ENCODE measurements around the gene AQR. TPM values are rescaled to one million over a fixed set of nuclear protein-coding genes. Genes with fewer than 3 reads are reported as not detected.

AQR gene
- total and polyA plus RNA-seq, 2 donors from 2014 or later, result 14.2 to 30.9 TPM

DNA sequence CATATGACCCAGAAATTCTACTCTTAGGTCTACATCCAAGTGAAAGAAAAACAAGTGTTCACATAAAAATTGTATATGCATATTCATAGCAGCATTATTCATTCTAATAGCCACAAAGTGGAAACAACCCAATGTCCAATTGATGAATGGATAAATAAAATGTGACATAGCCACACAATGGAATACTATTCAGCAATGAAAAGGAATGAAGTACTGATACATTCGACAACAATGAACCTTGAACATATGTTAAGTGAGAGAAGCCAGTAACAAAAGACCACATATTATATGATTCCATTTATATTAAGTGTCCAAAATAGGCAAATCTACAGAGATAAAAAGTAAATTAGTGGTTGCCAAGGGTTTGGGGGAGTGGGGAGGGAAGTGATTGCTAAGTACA is 104.0 kb downstream of the AQR start:
- intact Hi-C loops (cut with DNase I), result no loop called here
- FAIRE-seq, result no peak
- TF ChIP-seq, protein P1, sequence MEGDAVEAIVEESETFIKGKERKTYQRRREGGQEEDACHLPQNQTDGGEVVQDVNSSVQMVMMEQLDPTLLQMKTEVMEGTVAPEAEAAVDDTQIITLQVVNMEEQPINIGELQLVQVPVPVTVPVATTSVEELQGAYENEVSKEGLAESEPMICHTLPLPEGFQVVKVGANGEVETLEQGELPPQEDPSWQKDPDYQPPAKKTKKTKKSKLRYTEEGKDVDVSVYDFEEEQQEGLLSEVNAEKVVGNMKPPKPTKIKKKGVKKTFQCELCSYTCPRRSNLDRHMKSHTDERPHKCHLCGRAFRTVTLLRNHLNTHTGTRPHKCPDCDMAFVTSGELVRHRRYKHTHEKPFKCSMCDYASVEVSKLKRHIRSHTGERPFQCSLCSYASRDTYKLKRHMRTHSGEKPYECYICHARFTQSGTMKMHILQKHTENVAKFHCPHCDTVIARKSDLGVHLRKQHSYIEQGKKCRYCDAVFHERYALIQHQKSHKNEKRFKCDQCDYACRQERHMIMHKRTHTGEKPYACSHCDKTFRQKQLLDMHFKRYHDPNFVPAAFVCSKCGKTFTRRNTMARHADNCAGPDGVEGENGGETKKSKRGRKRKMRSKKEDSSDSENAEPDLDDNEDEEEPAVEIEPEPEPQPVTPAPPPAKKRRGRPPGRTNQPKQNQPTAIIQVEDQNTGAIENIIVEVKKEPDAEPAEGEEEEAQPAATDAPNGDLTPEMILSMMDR (IDR thresholded peaks at IDR 0.05; ENCODE audit: borderline replicate concordance, extremely low read depth, insufficient read depth), result no peak

GRCh38 chr15:34861214-34861613 is 108.3 kb downstream of the AQR start:
- peaks cover 3 to 15% (median 6%) of the 10 kb centered on the region in 3 donors for H3K36me3 ChIP-seq (ENCODE audit: control insufficient read depth in 2 of 3, insufficient read depth in 3 of 3, low read length in 3 of 3)

More for the DNA sequence above, 104.0 kb downstream of the AQR start:
- no peak overlapping the region for H3K9ac ChIP-seq (ENCODE audit: low read length in 3 of 3)
- H3K9me3 ChIP-seq (ENCODE audit: control insufficient read depth in 2 of 3, insufficient read depth in 1 of 3, low read length in 3 of 3), result no peaks in the 10 kb centered on the region
- peaks cover 0 to 15% (median 9%) of the 10 kb centered on the region in 3 donors for H3K36me3 ChIP-seq (ENCODE audit: control insufficient read depth in 2 of 3, insufficient read depth in 3 of 3, low read length in 3 of 3)
- no peak overlapping the region for H3K27ac ChIP-seq (ENCODE audit: low read depth in 2 of 2, low read length in 2 of 2)
- DNase-seq, result no peak
- no peaks in the 10 kb centered on the region for H3K4me1 ChIP-seq (ENCODE audit: control insufficient read depth in 2 of 3, insufficient read depth in 2 of 3, low read depth in 1 of 3, low read length in 3 of 3)
- no peaks in the 10 kb centered on the region for H3K27me3 ChIP-seq (ENCODE audit: control insufficient read depth, insufficient read depth, low read length)
- no peak overlapping the region for H3K4me3 ChIP-seq (ENCODE audit: low read length in 3 of 3)

GRCh38 chr15:34855893-34856292 is 113.6 kb downstream of the AQR start:
- Histone ChIP-seq H3K4me1 (ENCODE audit: control insufficient read depth in 2 of 3, insufficient read depth in 2 of 3, low read depth in 1 of 3, low read length in 3 of 3) (peaks cover 0 to 5% (median 0%) of the 10 kb centered on the region in 3 donors), H3K4me3 (ENCODE audit: low read length in 3 of 3) (no peak overlapping the region), H3K36me3 (ENCODE audit: control insufficient read depth in 2 of 3, insufficient read depth in 3 of 3, low read length in 3 of 3) (peaks cover 6 to 12% (median 6%) of the 10 kb centered on the region in 3 donors), H3K27ac (ENCODE audit: low read depth in 2 of 2, low read length in 2 of 2) (no peak overlapping the region), H3K9ac (ENCODE audit: low read length in 3 of 3) (no peak overlapping the region), H3K9me3 (ENCODE audit: control insufficient read depth in 2 of 3, insufficient read depth in 1 of 3, low read length in 3 of 3) (no peaks in the 10 kb centered on the region), H3K27me3 (ENCODE audit: control insufficient read depth, insufficient read depth, low read length) (no peaks in the 10 kb centered on the region)
- FAIRE-seq (no peak), DNase-seq (no peak)
- intact Hi-C loops (cut with DNase I), result no loop called here
- TF ChIP-seq, protein P1 (IDR thresholded peaks at IDR 0.05; ENCODE audit: borderline replicate concordance, extremely low read depth, insufficient read depth), result no peak

More at GRCh38 chr15:34861214-34861613, 108.3 kb downstream of the AQR start:
- Histone ChIP-seq H3K27me3 (ENCODE audit: control insufficient read depth, insufficient read depth, low read length) (no peaks in the 10 kb centered on the region), H3K4me3 (ENCODE audit: low read length in 3 of 3) (no peak overlapping the region), H3K9ac (ENCODE audit: low read length in 3 of 3) (no peak overlapping the region), H3K4me1 (ENCODE audit: control insufficient read depth in 2 of 3, insufficient read depth in 2 of 3, low read depth in 1 of 3, low read length in 3 of 3) (no peaks in the 10 kb centered on the region), H3K27ac (ENCODE audit: low read depth in 2 of 2, low read length in 2 of 2) (no peak overlapping the region), H3K9me3 (ENCODE audit: control insufficient read depth in 2 of 3, insufficient read depth in 1 of 3, low read length in 3 of 3) (no peaks in the 10 kb centered on the region)
- TF ChIP-seq, protein P1 (IDR thresholded peaks at IDR 0.05; ENCODE audit: borderline replicate concordance, extremely low read depth, insufficient read depth), result no peak
- intact Hi-C loops (cut with DNase I), result no loop called here
- no peak for DNase-seq
- no peak for FAIRE-seq

DNA sequence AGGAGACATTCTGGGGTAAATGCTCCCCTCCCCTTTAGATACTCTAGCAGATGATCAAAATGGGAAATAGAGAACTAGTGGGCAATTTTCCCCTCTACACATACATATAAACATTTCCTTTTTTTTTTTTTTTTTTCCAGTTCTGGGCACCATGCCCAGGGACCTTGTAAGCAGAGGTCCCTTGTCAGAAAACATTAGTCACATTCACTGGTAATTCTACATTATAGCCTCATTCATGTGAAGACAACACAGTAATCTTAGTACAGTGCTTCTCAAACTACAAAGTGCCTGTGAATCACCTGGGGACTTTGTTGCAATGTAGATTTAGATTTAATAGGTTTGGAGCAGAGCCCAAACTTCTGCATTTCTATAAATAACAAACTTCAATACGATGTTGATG is 114.1 kb downstream of the AQR start:
- FAIRE-seq, result no peak
- H3K27ac ChIP-seq (ENCODE audit: low read depth in 2 of 2, low read length in 2 of 2), result no peak overlapping the region
- TF ChIP-seq, protein P1 (IDR thresholded peaks at IDR 0.05; ENCODE audit: borderline replicate concordance, extremely low read depth, insufficient read depth), result no peak
- no peaks in the 10 kb centered on the region for H3K9me3 ChIP-seq (ENCODE audit: control insufficient read depth in 2 of 3, insufficient read depth in 1 of 3, low read length in 3 of 3)
- intact Hi-C loops (cut with DNase I), result no loop called here
- DNase-seq, result peak in 1 of 5 donors; percentile 47
- no peak overlapping the region for H3K4me3 ChIP-seq (ENCODE audit: low read length in 3 of 3)
- H3K36me3 ChIP-seq (ENCODE audit: control insufficient read depth in 2 of 3, insufficient read depth in 3 of 3, low read length in 3 of 3), result peaks cover 6 to 12% (median 6%) of the 10 kb centered on the region in 3 donors
- H3K27me3 ChIP-seq (ENCODE audit: control insufficient read depth, insufficient read depth, low read length), result no peaks in the 10 kb centered on the region
- H3K4me1 ChIP-seq (ENCODE audit: control insufficient read depth in 2 of 3, insufficient read depth in 2 of 3, low read depth in 1 of 3, low read length in 3 of 3), result peaks cover 0 to 5% (median 0%) of the 10 kb centered on the region in 3 donors
- H3K9ac ChIP-seq (ENCODE audit: low read length in 3 of 3), result no peak overlapping the region

All from kidney (tissue), 14 donors.